GM12864 (cell line): ENCODE data around the gene LRRK2.

Source experiments
- DNase-seq: peaks from one replicate; pipeline ENCODE4 v3.0.0-alpha.2; 2011; ENCODE audit warnings: low read depth
- H3K4me3 ChIP-seq: 2 replicates; pipeline ENCODE4 v1.5.1; 2011; ENCODE audit warnings: mild to moderate bottlenecking, low read depth, low read length, control low read depth
- TF ChIP-seq, protein P1 (sequence below): IDR thresholded peaks from 2 replicates; pipeline ENCODE4 v1.5.1; 2011; ENCODE audit warnings: low read depth, mild to moderate bottlenecking, moderate library complexity, low read length, control low read depth, inconsistent platforms; ENCODE audit errors: missing control alignments

LRRK2 gene

DNA sequence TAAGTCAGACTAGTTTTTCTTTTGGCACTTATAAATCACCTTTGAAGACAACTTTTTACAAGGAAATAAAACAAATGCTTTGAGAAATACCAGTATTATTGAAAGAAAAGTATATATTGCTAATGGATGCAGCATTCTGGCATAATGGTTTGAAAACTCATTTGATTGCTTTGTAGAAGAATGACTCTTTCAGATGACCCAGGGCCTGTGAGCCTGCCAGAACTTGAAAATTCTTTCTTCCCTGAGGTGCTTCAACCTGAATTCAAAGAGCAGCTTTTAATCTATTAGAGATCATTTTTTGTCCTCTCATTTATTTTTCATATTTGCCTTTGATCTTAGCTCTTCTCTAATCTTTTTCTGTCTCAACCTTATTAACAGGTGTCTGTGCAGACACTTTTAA is 87.4 kb downstream of the LRRK2 start:
- H3K4me3 ChIP-seq: no peak overlapping the region
- no peak for DNase-seq
- TF ChIP-seq, protein P1, sequence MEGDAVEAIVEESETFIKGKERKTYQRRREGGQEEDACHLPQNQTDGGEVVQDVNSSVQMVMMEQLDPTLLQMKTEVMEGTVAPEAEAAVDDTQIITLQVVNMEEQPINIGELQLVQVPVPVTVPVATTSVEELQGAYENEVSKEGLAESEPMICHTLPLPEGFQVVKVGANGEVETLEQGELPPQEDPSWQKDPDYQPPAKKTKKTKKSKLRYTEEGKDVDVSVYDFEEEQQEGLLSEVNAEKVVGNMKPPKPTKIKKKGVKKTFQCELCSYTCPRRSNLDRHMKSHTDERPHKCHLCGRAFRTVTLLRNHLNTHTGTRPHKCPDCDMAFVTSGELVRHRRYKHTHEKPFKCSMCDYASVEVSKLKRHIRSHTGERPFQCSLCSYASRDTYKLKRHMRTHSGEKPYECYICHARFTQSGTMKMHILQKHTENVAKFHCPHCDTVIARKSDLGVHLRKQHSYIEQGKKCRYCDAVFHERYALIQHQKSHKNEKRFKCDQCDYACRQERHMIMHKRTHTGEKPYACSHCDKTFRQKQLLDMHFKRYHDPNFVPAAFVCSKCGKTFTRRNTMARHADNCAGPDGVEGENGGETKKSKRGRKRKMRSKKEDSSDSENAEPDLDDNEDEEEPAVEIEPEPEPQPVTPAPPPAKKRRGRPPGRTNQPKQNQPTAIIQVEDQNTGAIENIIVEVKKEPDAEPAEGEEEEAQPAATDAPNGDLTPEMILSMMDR: no peak

DNA sequence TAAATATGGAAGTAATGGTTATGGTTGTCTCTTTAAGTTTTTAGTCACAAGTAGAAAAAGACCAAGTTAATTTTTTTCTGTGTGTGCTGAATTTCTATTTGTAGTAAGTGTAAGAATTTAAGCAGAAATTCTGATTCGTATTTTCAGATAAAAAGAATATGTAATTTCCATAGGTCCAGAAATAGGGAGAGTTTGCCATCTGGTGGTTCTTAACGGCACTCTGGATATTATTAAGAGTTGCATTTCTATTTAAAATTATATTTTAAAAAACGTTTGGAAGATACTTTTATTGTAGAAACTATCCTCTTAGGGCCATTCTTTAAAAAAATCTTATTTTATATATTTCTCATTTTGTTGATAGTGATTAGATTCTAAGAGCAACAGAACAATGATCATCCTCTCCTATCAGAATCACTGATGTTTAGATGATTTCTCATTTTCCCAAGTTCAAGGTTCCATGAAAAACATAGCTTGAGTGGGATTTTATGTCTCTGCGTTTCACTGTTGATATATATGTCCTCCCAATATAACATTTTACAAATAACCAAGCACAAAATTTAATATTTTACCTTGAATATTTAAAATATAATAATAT is 88.3 kb downstream of the LRRK2 start:
- TF ChIP-seq, protein P1: peak; percentile 19
- DNase-seq: no peak

DNA sequence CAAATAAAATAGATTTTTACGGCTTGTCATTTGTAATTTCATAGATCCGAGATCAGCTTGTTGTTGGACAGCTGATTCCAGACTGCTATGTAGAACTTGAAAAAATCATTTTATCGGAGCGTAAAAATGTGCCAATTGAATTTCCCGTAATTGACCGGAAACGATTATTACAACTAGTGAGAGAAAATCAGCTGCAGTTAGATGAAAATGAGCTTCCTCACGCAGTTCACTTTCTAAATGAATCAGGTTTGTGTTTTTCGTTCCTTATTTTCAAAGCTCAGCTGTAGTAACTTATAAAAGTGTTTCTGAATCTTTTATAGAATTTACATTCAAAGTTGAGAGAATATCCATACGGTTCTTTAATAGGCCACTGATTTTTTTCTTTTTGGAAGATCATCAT is 89.1 kb downstream of the LRRK2 start:
- peak; percentile 27 for DNase-seq
- TF ChIP-seq, protein P1: no peak
- H3K4me3 ChIP-seq: no peak overlapping the region

More for the DNA sequence above, 88.3 kb downstream of the LRRK2 start:
- no peak overlapping the region for H3K4me3 ChIP-seq

DNA sequence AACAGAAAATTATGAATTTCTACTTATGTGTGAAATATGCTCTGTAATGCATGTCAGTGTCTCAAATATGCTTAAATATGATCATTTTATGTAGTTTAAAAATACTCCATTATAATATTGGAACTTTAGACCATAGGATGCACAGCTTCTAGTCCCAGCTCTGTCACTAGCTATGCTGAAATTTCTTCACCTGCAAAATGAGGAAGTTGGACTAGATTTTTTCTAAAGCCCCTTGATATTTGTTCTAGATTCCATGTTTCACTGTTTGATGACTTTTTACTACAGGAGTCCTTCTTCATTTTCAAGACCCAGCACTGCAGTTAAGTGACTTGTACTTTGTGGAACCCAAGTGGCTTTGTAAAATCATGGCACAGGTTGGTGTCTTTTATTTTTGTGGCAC is 90.1 kb downstream of the LRRK2 start:
- TF ChIP-seq, protein P1: no peak
- DNase-seq: no peak
- no peak overlapping the region for H3K4me3 ChIP-seq

DNA sequence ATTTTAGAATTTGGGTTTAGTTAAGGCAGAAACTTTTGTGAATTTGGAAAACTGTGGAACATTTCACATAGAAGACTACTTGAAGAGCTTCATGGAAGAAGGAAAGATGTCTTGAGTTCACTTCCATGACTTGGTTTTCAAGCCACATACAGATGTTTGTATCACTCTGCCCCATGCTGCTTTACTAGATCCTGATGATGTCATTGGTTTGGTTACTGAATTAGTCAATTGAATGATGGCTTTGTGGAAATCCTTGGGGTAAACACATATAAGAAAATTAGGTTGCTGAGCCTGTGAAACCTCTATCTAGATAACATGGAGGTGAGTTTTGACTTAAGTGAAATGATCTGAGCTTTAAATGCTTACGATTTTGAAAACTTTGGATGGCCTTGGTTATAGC is 90.6 kb downstream of the LRRK2 start:
- TF ChIP-seq, protein P1: no peak
- H3K4me3 ChIP-seq: no peak overlapping the region
- no peak for DNase-seq

DNA sequence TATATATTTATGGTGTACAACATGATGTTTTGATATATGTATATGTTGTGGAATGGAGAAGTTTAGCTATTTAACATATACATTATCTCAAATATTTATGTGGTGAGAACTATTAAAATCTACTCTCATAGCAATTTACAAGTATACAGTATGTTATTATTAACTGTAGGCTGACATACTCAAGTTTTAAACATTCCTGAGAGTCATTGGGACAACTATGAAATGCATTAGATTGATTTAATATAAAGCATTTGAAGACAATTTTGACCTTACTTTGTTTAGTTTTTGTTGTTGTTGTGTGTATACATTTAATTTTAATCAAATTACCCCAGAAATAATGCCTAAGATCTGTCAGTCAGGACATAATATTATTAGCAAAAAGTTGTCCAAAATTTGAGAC is 99.5 kb downstream of the LRRK2 start:
- TF ChIP-seq, protein P1: no peak
- no peak for DNase-seq
- no peak overlapping the region for H3K4me3 ChIP-seq

DNA sequence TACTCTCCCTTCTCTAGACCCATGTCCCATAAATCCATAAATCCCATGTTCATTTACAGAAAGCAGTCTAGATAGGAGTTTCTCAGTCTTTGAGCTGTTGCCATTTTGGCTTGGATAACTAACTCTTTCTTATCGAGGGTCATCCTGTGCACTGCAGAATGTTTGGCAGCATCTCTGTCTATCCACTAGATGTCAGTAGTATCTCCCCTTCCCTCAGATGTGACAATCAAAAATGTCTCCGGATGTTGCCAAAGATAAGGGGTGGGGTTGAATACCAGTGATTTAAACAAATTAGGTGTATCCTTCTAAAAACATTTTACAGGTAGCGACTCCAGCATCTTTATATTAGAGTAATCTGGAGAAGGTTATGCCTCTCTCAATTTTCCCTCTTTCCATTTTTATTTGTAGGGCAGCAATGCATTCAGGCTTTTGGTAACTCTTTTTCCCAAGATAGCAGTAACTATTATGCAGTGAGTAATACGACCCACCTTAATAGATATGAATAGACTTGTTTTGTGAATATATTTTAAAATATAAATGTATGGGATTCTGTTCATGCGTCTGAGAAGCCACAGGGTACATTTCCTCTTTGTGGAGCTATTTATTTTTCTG is 100.7 kb downstream of the LRRK2 start:
- H3K4me3 ChIP-seq: no peak overlapping the region
- no peak for DNase-seq
- TF ChIP-seq, protein P1: peak; percentile 74
